HEK293 (cell line): Measurements from ENCODE around the gene SAMD4B.

Experiments
- HOXC10 ChIP-seq: sonication (generic); formaldehyde crosslinking; IDR thresholded peaks from 2 replicates; pipeline ENCODE4 v1.8.1; 2023; ENCODE audit warnings: mild to moderate bottlenecking, missing genetic modification reagents
- KLF1 ChIP-seq: fragments of 450-650 bp; formaldehyde crosslinking; IDR thresholded peaks from 2 replicates; pipeline ENCODE4 v1.5.1; 2016; ENCODE audit warnings: missing biosample characterization, missing genetic modification characterization
- KLF8 ChIP-seq: fragments of 450-650 bp; formaldehyde crosslinking; IDR thresholded peaks from 2 replicates; pipeline ENCODE4 v1.5.1; 2016; ENCODE audit warnings: missing biosample characterization, missing genetic modification characterization
- ZBTB17 ChIP-seq: fragments of 450-650 bp; formaldehyde crosslinking; IDR thresholded peaks from 2 replicates; pipeline ENCODE4 v1.5.1; 2016; ENCODE audit warnings: missing biosample characterization, missing genetic modification characterization
- ZNF132 ChIP-seq: fragments of 450-650 bp; formaldehyde crosslinking; IDR thresholded peaks from 2 replicates; pipeline ENCODE4 v1.5.1; 2017; ENCODE audit warnings: missing biosample characterization, missing genetic modification characterization, borderline replicate concordance
- ZNF2 ChIP-seq: fragments of 450-650 bp; formaldehyde crosslinking; IDR thresholded peaks from 2 replicates; pipeline ENCODE4 v1.5.1; 2016; ENCODE audit warnings: missing biosample characterization, missing genetic modification characterization
- ZNF341 ChIP-seq: fragments of 450-650 bp; formaldehyde crosslinking; IDR thresholded peaks from 2 replicates; pipeline ENCODE4; 2016; ENCODE audit warnings: low read depth, missing biosample characterization, missing genetic modification characterization
- ZNF426 ChIP-seq: fragments of 450-650 bp; formaldehyde crosslinking; IDR thresholded peaks from 2 replicates; pipeline ENCODE4 v1.5.1; 2017; ENCODE audit warnings: missing biosample characterization, missing genetic modification characterization, mild to moderate bottlenecking, inconsistent platforms, moderate library complexity
- ZNF610 ChIP-seq: fragments of 450-650 bp; formaldehyde crosslinking; IDR thresholded peaks from 2 replicates; pipeline ENCODE4 v1.5.1; 2016; ENCODE audit warnings: missing biosample characterization, missing genetic modification characterization, borderline replicate concordance
- ZNF621 ChIP-seq: fragments of 450-650 bp; formaldehyde crosslinking; IDR thresholded peaks from 2 replicates; pipeline ENCODE4 v1.5.1; 2017; ENCODE audit warnings: missing biosample characterization, missing genetic modification characterization
- ZNF623 ChIP-seq: fragments of 450-650 bp; formaldehyde crosslinking; IDR thresholded peaks from 2 replicates; pipeline ENCODE4 v1.5.1; 2016; ENCODE audit warnings: missing biosample characterization, missing genetic modification characterization
- ZNF629 ChIP-seq: fragments of 450-650 bp; formaldehyde crosslinking; IDR thresholded peaks from 2 replicates; pipeline ENCODE4 v1.5.1; 2017; ENCODE audit warnings: missing biosample characterization, missing genetic modification characterization
- ZNF747 ChIP-seq: fragments of 450-650 bp; formaldehyde crosslinking; IDR thresholded peaks from 2 replicates; pipeline ENCODE4 v1.5.1; 2016; ENCODE audit warnings: missing biosample characterization, missing genetic modification characterization
- ZXDB ChIP-seq: fragments of 450-650 bp; formaldehyde crosslinking; IDR thresholded peaks from 2 replicates; pipeline ENCODE4 v1.5.1; 2016; ENCODE audit warnings: missing biosample characterization, missing genetic modification characterization
- TF ChIP-seq, protein P1 (sequence below): fragments of 450-650 bp; formaldehyde crosslinking; IDR thresholded peaks from 2 replicates; pipeline ENCODE4 v1.5.1; 2016; ENCODE audit warnings: missing biosample characterization, missing genetic modification characterization
- TF ChIP-seq, protein P2 (sequence below): fragments of 450-650 bp; formaldehyde crosslinking; IDR thresholded peaks from 2 replicates; pipeline ENCODE4 v1.5.1; 2016; ENCODE audit warnings: missing biosample characterization, missing genetic modification characterization
- TF ChIP-seq, protein P3 (sequence below): fragments of 450-650 bp; formaldehyde crosslinking; IDR thresholded peaks from 2 replicates; pipeline ENCODE4 v1.5.1; 2016; ENCODE audit warnings: missing biosample characterization, missing genetic modification characterization, low read depth
- TF ChIP-seq, protein P4 (sequence below): fragments of 450-650 bp; formaldehyde crosslinking; IDR thresholded peaks from 2 replicates; pipeline ENCODE4 v1.5.1; 2016; ENCODE audit warnings: missing biosample characterization, missing genetic modification characterization
- TF ChIP-seq, protein P5 (sequence below): sonication (generic); formaldehyde crosslinking; IDR thresholded peaks from 2 replicates; pipeline ENCODE4 v1.8.1; 2022; ENCODE audit warnings: mild to moderate bottlenecking, moderate library complexity, missing genetic modification reagents
- TF ChIP-seq, protein P6 (sequence below): fragments of 450-650 bp; formaldehyde crosslinking; IDR thresholded peaks from 2 replicates; pipeline ENCODE4 v1.5.1; 2016; ENCODE audit warnings: missing biosample characterization, missing genetic modification characterization

The SAMD4B gene

DNA sequence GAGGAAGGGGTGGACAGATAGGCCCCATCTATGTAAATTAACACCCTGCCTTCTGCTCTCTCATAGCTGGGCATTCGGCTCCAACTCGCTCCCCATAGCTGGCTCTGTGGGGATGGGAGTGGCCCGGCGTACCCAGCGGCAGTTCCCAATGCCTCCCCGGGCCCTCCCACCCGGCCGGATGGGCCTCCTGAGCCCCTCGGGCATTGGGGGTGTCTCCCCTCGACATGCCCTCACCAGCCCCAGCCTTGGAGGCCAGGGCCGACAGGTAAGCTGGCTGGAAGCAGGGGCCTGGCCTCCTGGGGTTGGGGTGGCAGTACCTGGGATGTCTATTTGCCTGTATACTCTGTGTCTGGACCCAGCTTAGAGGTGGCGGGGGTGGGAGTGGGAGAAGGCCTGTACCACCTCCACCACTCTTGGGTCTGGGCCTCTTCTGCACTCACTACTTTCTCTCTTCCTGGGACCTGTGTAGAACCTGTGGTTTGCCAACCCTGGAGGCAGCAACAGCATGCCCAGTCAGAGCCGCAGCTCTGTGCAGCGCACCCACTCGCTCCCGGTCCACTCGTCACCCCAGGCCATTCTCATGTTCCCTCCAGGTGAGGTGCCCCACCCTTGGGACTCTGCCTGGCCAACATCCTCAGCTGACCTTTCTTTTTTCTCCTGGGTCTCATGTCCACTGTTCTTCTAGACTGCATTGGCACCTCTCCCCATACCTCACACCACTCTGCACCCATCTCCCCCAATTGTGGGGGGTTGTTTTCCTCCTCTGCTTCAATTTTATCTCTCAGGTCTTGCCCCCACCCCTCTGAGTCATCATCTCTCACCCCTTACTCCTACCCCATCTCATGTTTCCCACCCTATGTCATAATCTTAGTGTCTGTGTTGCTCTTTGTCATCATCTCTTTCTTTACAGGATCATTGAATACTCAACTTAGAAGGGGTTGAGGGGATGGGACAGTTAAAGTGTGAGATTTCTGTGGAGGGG lies 38.6 kb downstream of the SAMD4B start (continued):
- TF ChIP-seq, protein P1, sequence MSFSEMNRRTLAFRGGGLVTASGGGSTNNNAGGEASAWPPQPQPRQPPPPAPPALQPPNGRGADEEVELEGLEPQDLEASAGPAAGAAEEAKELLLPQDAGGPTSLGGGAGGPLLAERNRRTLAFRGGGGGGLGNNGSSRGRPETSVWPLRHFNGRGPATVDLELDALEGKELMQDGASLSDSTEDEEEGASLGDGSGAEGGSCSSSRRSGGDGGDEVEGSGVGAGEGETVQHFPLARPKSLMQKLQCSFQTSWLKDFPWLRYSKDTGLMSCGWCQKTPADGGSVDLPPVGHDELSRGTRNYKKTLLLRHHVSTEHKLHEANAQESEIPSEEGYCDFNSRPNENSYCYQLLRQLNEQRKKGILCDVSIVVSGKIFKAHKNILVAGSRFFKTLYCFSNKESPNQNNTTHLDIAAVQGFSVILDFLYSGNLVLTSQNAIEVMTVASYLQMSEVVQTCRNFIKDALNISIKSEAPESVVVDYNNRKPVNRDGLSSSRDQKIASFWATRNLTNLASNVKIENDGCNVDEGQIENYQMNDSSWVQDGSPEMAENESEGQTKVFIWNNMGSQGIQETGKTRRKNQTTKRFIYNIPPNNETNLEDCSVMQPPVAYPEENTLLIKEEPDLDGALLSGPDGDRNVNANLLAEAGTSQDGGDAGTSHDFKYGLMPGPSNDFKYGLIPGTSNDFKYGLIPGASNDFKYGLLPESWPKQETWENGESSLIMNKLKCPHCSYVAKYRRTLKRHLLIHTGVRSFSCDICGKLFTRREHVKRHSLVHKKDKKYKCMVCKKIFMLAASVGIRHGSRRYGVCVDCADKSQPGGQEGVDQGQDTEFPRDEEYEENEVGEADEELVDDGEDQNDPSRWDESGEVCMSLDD = no peak
- TF ChIP-seq ZNF610 (tag by site-specific recombination) = no peak
- TF ChIP-seq, protein P2, sequence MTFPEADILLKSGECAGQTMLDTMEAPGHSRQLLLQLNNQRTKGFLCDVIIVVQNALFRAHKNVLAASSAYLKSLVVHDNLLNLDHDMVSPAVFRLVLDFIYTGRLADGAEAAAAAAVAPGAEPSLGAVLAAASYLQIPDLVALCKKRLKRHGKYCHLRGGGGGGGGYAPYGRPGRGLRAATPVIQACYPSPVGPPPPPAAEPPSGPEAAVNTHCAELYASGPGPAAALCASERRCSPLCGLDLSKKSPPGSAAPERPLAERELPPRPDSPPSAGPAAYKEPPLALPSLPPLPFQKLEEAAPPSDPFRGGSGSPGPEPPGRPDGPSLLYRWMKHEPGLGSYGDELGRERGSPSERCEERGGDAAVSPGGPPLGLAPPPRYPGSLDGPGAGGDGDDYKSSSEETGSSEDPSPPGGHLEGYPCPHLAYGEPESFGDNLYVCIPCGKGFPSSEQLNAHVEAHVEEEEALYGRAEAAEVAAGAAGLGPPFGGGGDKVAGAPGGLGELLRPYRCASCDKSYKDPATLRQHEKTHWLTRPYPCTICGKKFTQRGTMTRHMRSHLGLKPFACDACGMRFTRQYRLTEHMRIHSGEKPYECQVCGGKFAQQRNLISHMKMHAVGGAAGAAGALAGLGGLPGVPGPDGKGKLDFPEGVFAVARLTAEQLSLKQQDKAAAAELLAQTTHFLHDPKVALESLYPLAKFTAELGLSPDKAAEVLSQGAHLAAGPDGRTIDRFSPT (tag by site-specific recombination) = no peak
- no peak for TF ChIP-seq ZXDB (tag by site-specific recombination)
- TF ChIP-seq ZNF747 (tag by site-specific recombination) = no peak
- peak; percentile 22; the same call in 1 of the 2 replicates for TF ChIP-seq ZNF629
- TF ChIP-seq ZNF132 (tag by site-specific recombination) = no peak
- TF ChIP-seq, protein P3, sequence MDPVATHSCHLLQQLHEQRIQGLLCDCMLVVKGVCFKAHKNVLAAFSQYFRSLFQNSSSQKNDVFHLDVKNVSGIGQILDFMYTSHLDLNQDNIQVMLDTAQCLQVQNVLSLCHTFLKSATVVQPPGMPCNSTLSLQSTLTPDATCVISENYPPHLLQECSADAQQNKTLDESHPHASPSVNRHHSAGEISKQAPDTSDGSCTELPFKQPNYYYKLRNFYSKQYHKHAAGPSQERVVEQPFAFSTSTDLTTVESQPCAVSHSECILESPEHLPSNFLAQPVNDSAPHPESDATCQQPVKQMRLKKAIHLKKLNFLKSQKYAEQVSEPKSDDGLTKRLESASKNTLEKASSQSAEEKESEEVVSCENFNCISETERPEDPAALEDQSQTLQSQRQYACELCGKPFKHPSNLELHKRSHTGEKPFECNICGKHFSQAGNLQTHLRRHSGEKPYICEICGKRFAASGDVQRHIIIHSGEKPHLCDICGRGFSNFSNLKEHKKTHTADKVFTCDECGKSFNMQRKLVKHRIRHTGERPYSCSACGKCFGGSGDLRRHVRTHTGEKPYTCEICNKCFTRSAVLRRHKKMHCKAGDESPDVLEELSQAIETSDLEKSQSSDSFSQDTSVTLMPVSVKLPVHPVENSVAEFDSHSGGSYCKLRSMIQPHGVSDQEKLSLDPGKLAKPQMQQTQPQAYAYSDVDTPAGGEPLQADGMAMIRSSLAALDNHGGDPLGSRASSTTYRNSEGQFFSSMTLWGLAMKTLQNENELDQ (tag by site-specific recombination) = no peak
- no peak for TF ChIP-seq ZNF426 (tag by site-specific recombination)
- TF ChIP-seq ZBTB17 (tag by site-specific recombination) = no peak
- TF ChIP-seq ZNF621 (tag by site-specific recombination) = no peak
- TF ChIP-seq HOXC10 (CRISPR knock-in tag) = no peak
- TF ChIP-seq ZNF623 (tag by site-specific recombination) = 0 out of 2 replicates have a peak, but pooled peaks have one; percentile 16
- no peak for TF ChIP-seq ZNF2 (tag by site-specific recombination)
- no peak for TF ChIP-seq KLF8
- TF ChIP-seq, protein P4, sequence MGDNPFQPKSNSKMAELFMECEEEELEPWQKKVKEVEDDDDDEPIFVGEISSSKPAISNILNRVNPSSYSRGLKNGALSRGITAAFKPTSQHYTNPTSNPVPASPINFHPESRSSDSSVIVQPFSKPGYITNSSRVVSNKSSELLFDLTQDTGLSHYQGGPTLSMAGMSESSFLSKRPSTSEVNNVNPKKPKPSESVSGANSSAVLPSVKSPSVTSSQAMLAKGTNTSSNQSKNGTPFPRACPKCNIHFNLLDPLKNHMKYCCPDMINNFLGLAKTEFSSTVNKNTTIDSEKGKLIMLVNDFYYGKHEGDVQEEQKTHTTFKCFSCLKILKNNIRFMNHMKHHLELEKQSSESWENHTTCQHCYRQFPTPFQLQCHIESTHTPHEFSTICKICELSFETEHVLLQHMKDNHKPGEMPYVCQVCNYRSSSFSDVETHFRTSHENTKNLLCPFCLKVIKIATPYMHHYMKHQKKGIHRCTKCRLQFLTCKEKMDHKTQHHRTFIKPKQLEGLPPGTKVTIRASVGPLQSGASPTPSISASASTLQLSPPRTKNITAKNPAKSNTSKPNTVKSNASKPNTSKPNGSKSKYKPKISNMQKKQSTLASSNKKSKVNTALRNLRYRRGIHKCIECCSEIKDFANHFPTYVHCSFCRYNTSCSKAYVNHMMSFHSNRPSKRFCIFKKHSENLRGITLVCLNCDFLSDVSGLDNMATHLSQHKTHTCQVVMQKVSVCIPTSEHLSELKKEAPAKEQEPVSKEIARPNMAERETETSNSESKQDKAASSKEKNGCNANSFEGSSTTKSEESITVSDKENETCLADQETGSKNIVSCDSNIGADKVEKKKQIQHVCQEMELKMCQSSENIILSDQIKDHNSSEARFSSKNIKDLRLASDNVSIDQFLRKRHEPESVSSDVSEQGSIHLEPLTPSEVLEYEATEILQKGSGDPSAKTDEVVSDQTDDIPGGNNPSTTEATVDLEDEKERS = no peak
- TF ChIP-seq, protein P5, sequence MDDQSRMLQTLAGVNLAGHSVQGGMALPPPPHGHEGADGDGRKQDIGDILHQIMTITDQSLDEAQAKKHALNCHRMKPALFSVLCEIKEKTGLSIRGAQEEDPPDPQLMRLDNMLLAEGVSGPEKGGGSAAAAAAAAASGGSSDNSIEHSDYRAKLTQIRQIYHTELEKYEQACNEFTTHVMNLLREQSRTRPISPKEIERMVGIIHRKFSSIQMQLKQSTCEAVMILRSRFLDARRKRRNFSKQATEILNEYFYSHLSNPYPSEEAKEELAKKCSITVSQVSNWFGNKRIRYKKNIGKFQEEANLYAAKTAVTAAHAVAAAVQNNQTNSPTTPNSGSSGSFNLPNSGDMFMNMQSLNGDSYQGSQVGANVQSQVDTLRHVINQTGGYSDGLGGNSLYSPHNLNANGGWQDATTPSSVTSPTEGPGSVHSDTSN (CRISPR knock-in tag) = no peak
- no peak for TF ChIP-seq ZNF341 (tag by site-specific recombination)
- TF ChIP-seq KLF1 (tag by site-specific recombination) = peak; percentile 42; the same call in 1 of the 2 replicates
- TF ChIP-seq, protein P6, sequence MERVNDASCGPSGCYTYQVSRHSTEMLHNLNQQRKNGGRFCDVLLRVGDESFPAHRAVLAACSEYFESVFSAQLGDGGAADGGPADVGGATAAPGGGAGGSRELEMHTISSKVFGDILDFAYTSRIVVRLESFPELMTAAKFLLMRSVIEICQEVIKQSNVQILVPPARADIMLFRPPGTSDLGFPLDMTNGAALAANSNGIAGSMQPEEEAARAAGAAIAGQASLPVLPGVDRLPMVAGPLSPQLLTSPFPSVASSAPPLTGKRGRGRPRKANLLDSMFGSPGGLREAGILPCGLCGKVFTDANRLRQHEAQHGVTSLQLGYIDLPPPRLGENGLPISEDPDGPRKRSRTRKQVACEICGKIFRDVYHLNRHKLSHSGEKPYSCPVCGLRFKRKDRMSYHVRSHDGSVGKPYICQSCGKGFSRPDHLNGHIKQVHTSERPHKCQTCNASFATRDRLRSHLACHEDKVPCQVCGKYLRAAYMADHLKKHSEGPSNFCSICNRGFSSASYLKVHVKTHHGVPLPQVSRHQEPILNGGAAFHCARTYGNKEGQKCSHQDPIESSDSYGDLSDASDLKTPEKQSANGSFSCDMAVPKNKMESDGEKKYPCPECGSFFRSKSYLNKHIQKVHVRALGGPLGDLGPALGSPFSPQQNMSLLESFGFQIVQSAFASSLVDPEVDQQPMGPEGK (tag by site-specific recombination) = peak; percentile 33; the same call in 1 of the 2 replicates
